GM10847 (cell line): ENCODE results near the gene NSFL1C.

Experiments
- POLR2A ChIP-seq: IDR thresholded peaks from 2 replicates; pipeline ENCODE4 v1.6.1; 2011; ENCODE audit not compliant: insufficient read length; ENCODE audit errors: extremely low read depth

The NSFL1C gene

GRCh38 chr20:1423206-1423605 is 43.4 kb downstream of the NSFL1C start:
- TF ChIP-seq POLR2A = no peak

GRCh38 chr20:1422753-1423152 is 43.9 kb downstream of the NSFL1C start:
- no peak for TF ChIP-seq POLR2A

- no peak for TF ChIP-seq POLR2A
These were observed 46.6 kb downstream of the NSFL1C start for GRCh38 chr20:1420066-1420465.

- no peak for TF ChIP-seq POLR2A
These were observed 48.3 kb downstream of the NSFL1C start for GRCh38 chr20:1418350-1418749.

- TF ChIP-seq POLR2A = no peak
These were observed 48.9 kb downstream of the NSFL1C start for GRCh38 chr20:1417790-1418189.

- TF ChIP-seq POLR2A = no peak
These were observed 49.4 kb downstream of the NSFL1C start for GRCh38 chr20:1417273-1417672.

GRCh38 chr20:1415667-1416468 is 50.8 kb downstream of the NSFL1C start:
- no peak for TF ChIP-seq POLR2A

GRCh38 chr20:1414982-1415381 is 51.7 kb downstream of the NSFL1C start:
- no peak for TF ChIP-seq POLR2A

GRCh38 chr20:1405801-1406200 is 60.8 kb downstream of the NSFL1C start:
- TF ChIP-seq POLR2A = no peak

- no peak for TF ChIP-seq POLR2A
These were observed 63.0 kb downstream of the NSFL1C start for GRCh38 chr20:1403624-1404023.

- TF ChIP-seq POLR2A = no peak
These were observed 64.5 kb downstream of the NSFL1C start for GRCh38 chr20:1402149-1402548.

GRCh38 chr20:1401451-1401907 is 65.2 kb downstream of the NSFL1C start:
- TF ChIP-seq POLR2A = no peak

GRCh38 chr20:1397710-1398109 is 68.9 kb downstream of the NSFL1C start:
- TF ChIP-seq POLR2A = no peak

- no peak for TF ChIP-seq POLR2A
These were observed 69.9 kb downstream of the NSFL1C start for GRCh38 chr20:1396702-1397101.

GRCh38 chr20:1396264-1396663 is 70.4 kb downstream of the NSFL1C start:
- TF ChIP-seq POLR2A = no peak

GRCh38 chr20:1394686-1395085 is 72.0 kb downstream of the NSFL1C start:
- TF ChIP-seq POLR2A = no peak

GRCh38 chr20:1393507-1393882 is 73.2 kb downstream of the NSFL1C start:
- no peak for TF ChIP-seq POLR2A

GRCh38 chr20:1392693-1393506 is 73.7 kb downstream of the NSFL1C start, which contains the start of gene FKBP1A:
TSS of gene FKBP1A (minus strand) at chr20:1393054. CDS start at chr20:1392998, 56 bp downstream.
- peak; percentile 74 for TF ChIP-seq POLR2A
